Central memory CD8-positive, alpha-beta T cell (primary cell): Measurements from ENCODE around the gene ADAT1.

Source experiments
- ATAC-seq: fragments of 150-1000 bp; cut with Tn5 transposase; replicated peaks from 2 replicates; pipeline ENCODE4 v1.10.0; 2022; ENCODE audit warnings: mild to moderate bottlenecking, moderate FRiP score, moderate number of reproducible peaks; ENCODE audit not compliant: poor library complexity, severe bottlenecking; ENCODE audit errors: extremely low read depth
- DNase-seq, 2 donors: peaks; one replicate each; pipeline ENCODE4 v3.0.0; 2021; ENCODE audit warnings: low spot score in 2 of 2
- H3K27ac Mint-ChIP-seq: one replicate; pipeline ENCODE4 v1.8.0; 2022; ENCODE audit warnings: low read depth, mild to moderate bottlenecking, moderate library complexity, mixed read lengths
- H3K27me3 Mint-ChIP-seq: one replicate; pipeline ENCODE4 v1.8.0; 2022; ENCODE audit warnings: mixed read lengths
- H3K36me3 Mint-ChIP-seq: one replicate; pipeline ENCODE4 v1.8.0; 2022; ENCODE audit warnings: mild to moderate bottlenecking, moderate library complexity, mixed read lengths; ENCODE audit not compliant: insufficient read depth
- H3K4me1 Mint-ChIP-seq: one replicate; pipeline ENCODE4 v1.8.0; 2022; ENCODE audit warnings: mixed read lengths
- H3K4me3 Mint-ChIP-seq: one replicate; pipeline ENCODE4 v1.8.0; 2022; ENCODE audit warnings: mild to moderate bottlenecking, moderate library complexity, mixed read lengths
- H3K9me3 Mint-ChIP-seq: one replicate; pipeline ENCODE4 v1.8.0; 2022; ENCODE audit warnings: mixed read lengths

The ADAT1 gene

GRCh38 chr16:75622761-75623605, at the start of gene ADAT1:
ADAT1 (minus strand) TSS chr16:75623281; CDS start chr16:75620799, 2,482 bp downstream.
- Mint-ChIP-seq H3K9me3 (no peaks in the 10 kb centered on the region), H3K36me3 (peaks cover 53% of the 10 kb centered on the region), H3K4me3 (peak within 1 kb of the TSS; percentile 91), H3K27ac (peak within 1 kb of the TSS; percentile 97), H3K4me1 (peaks cover 59% of the 10 kb centered on the region), H3K27me3 (no peaks in the 10 kb centered on the region)
- ATAC-seq (peak; percentile 75), DNase-seq (peak; percentile 94 to 97)

- no peak overlapping the region for H3K27ac Mint-ChIP-seq
- peaks cover 4% of the 10 kb centered on the region for H3K36me3 Mint-ChIP-seq
- no peak overlapping the region for H3K4me3 Mint-ChIP-seq
- ATAC-seq (no peak), DNase-seq (no peak)
- H3K9me3 Mint-ChIP-seq: no peaks in the 10 kb centered on the region
- no peaks in the 10 kb centered on the region for H3K27me3 Mint-ChIP-seq
- H3K4me1 Mint-ChIP-seq: no peaks in the 10 kb centered on the region
Observed at GRCh38 chr16:75667503-75667902, 44.4 kb upstream of the ADAT1 start.

DNA sequence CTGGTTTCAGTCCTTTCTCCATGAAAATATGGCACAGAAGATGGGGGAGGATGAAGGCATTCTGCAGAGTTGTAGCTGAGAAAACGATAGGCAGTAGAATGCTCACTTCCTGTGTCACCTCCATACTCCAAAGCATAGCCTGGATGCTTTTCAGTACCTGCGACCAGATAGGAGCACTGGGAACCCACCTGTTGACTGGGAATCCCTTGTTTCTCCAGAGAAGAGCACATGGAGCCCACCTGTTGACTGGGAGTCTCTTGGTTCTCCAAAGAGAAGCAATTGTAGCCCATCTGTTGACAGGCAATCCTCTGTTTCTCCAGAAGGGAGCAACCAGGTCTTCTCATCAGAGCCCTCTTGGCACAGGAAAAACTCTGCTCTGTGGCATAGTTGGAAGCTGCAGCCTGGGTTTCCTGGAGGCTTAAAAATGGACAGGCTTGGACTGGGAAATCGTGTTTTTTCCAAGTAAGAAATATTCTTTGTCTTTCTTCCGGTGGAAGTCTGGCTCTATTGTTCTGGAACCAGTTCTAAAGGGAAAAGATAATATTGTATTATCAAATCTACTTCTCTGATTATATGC, 37.7 kb upstream of the ADAT1 start:
- no peak for ATAC-seq
- H3K4me3 Mint-ChIP-seq: no peak overlapping the region
- no peaks in the 10 kb centered on the region for H3K9me3 Mint-ChIP-seq
- peaks cover 34% of the 10 kb centered on the region for H3K4me1 Mint-ChIP-seq
- H3K36me3 Mint-ChIP-seq: peaks cover 40% of the 10 kb centered on the region
- no peak for DNase-seq
- no peaks in the 10 kb centered on the region for H3K27me3 Mint-ChIP-seq
- no peak overlapping the region for H3K27ac Mint-ChIP-seq

DNA sequence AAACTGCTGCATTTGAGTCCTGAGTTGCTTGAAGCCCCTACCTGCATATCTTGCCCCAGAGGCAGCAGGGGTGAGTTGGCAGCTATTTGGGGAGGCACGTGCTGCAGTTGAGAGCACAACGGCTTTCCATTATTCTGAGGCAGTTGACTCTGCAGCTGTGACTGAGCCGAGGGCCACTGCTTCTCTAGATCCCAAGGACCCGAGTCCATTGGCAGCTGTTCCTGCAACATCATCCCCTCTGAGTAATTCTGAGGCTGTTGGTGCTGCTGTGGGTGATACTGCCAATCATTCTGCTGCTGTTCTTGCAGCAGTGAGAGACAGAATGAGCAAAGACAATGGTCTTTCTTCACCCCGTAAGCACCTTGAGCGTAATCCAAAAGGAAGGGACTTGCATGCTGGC, 37.2 kb upstream of the ADAT1 start:
- Mint-ChIP-seq H3K4me3 (no peak overlapping the region), H3K9me3 (no peaks in the 10 kb centered on the region), H3K4me1 (peaks cover 37% of the 10 kb centered on the region), H3K27ac (peak overlapping the region; percentile 44), H3K27me3 (no peaks in the 10 kb centered on the region), H3K36me3 (peaks cover 45% of the 10 kb centered on the region)
- DNase-seq: no peak
- no peak for ATAC-seq

DNA sequence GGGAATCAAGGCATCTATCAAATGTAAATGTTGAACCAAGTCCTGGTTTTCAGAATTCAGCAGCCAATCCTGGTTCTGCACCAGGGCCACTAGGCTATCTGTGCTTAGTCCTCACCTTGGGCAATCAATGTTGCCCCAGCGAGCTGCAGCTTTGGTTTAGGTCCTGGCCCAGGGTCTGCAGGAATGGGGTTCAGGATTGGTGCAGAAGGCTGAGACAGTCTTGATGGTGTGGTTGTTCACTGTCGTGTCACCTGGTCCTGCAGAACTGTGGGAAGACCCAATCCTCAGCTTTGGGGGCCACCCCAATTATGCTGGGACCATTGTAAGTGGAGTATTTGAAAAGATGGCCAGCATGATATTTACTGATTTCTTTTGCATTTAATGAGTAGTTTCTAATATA, 35.1 kb upstream of the ADAT1 start:
- H3K4me1 Mint-ChIP-seq: peaks cover 50% of the 10 kb centered on the region
- H3K27ac Mint-ChIP-seq: no peak overlapping the region

DNA sequence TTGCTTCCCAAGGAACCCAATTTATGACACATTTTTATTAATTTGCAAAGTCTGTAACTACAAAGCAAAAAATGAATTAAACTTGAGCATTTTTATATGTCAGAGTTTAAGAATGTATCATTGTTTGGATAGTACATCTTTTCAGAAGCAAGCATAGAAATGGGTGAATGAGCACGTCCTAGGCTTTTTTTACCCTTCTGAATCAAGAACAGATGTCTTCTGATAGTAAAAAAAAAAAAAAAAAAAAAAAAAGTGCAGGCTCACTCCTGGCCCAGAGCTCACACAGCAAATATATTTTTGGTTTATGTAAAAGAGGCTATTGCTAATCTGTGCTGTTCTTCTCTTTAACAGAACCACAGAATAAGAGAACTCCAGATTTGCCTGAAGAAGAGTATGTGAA, 30.8 kb upstream of the ADAT1 start:
- H3K27me3 Mint-ChIP-seq: no peaks in the 10 kb centered on the region
- DNase-seq: no peak

More for the DNA sequence above, 35.1 kb upstream of the ADAT1 start:
- Mint-ChIP-seq H3K4me3 (no peak overlapping the region), H3K9me3 (no peaks in the 10 kb centered on the region), H3K36me3 (peaks cover 64% of the 10 kb centered on the region), H3K27me3 (no peaks in the 10 kb centered on the region)
- ATAC-seq: no peak
- DNase-seq: no peak

DNA sequence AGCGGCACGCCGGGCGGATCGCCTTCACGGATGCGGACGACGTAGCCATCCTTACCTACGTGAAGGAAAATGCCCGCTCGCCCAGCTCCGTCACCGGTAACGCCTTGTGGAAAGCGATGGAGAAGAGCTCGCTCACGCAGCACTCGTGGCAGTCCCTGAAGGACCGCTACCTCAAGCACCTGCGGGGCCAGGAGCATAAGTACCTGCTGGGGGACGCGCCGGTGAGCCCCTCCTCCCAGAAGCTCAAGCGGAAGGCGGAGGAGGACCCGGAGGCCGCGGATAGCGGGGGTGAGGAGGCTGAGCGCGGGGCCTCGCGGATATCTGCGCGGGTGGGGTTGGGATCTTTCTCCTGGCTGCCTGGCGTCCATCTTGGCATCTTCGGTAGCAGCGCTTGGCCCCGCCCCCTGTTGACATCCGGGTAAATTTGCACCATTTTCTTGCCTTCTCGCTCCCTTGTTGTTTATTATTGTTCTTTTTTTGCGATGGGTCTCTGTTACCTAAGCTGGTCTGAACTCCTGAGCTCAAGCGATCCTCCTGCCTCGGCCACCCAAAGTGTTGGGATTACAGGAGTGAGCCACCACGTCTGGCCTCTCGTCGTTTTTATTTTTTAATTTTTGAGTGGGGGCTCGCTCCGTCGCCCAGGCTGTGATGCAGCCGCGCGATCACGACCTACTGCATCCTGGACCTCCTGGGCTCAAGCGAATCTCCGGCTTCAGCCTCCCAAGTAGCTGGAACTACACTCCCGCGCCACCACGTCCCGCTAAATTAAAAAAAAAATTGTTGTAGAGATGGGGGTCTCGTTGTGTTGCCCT, 25.4 kb upstream of the ADAT1 start:
- no peaks in the 10 kb centered on the region for H3K9me3 Mint-ChIP-seq
- H3K4me3 Mint-ChIP-seq: peak overlapping the region; percentile 81
- ATAC-seq (peak; percentile 51), DNase-seq (peak; percentile 79 to 83)
- H3K36me3 Mint-ChIP-seq: peaks cover 53% of the 10 kb centered on the region
- H3K27me3 Mint-ChIP-seq: no peaks in the 10 kb centered on the region
- peak overlapping the region; percentile 99 for H3K27ac Mint-ChIP-seq
- peaks cover 60% of the 10 kb centered on the region for H3K4me1 Mint-ChIP-seq

More for the DNA sequence above, 30.8 kb upstream of the ADAT1 start:
- H3K9me3 Mint-ChIP-seq: no peaks in the 10 kb centered on the region
- H3K36me3 Mint-ChIP-seq: peaks cover 74% of the 10 kb centered on the region
- peak overlapping the region; percentile 81 for H3K4me3 Mint-ChIP-seq
- H3K27ac Mint-ChIP-seq: peak overlapping the region; percentile 86
- peaks cover 73% of the 10 kb centered on the region for H3K4me1 Mint-ChIP-seq
- no peak for ATAC-seq

DNA sequence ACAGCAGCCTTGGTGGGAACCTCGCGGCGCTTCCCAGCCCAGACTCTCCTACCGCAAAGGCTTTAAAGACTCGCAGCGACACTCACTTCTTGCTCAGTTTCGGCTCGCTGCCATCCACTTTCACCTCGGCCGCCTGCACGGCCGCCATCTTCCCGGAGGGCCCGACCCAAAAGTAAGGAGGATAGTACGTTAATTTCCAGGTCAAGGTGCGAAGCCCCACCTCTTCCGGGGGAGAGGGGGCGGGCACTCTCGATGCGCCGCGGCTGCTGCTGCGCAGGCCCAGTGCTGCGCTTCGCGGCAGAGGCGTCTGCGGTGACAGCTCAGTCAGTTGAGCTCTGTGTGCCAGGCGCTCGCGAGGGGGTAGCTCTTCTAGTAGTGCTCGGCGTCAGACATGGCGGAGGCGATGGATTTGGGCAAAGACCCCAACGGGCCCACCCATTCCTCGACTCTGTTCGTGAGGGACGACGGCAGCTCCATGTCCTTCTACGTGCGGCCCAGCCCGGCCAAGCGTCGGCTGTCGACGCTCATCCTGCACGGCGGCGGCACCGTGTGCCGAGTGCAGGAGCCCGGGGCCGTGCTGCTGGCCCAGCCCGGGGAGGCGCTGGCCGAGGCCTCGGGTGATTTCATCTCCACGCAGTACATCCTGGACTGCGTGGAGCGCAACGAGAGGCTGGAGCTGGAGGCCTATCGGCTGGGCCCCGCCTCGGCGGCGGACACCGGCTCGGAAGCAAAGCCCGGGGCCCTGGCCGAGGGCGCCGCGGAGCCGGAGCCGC, 24.6 kb upstream of the ADAT1 start, which contains the start of the genes KARS1 and TERF2IP:
KARS1 (minus strand) TSS at position 174 of the 773 bp plus-strand sequence; CDS start at position 148, 26 bp downstream.
TERF2IP (plus strand) TSS at position 282 of the 773 bp plus-strand sequence; CDS start at position 392, 110 bp downstream.
- H3K4me1 Mint-ChIP-seq: peaks cover 52% of the 10 kb centered on the region
- H3K27me3 Mint-ChIP-seq: no peaks in the 10 kb centered on the region
- H3K36me3 Mint-ChIP-seq: peaks cover 53% of the 10 kb centered on the region
- peak within 1 kb of the TSS; percentile 81 for H3K4me3 Mint-ChIP-seq
- H3K9me3 Mint-ChIP-seq: no peaks in the 10 kb centered on the region
- DNase-seq: peak; percentile 93 to 95
- peak within 1 kb of the TSS; percentile 99 for H3K27ac Mint-ChIP-seq
- ATAC-seq: peak; percentile 83

- peaks cover 47% of the 10 kb centered on the region for H3K4me1 Mint-ChIP-seq
- no peak for DNase-seq
- no peaks in the 10 kb centered on the region for H3K27me3 Mint-ChIP-seq
- H3K9me3 Mint-ChIP-seq: no peaks in the 10 kb centered on the region
- H3K36me3 Mint-ChIP-seq: peaks cover 58% of the 10 kb centered on the region
- ATAC-seq: peak; percentile 2
- H3K27ac Mint-ChIP-seq: peak overlapping the region; percentile 99
- H3K4me3 Mint-ChIP-seq: peak overlapping the region; percentile 81
Observed at GRCh38 chr16:75647112-75647491, 24.0 kb upstream of the ADAT1 start.

DNA sequence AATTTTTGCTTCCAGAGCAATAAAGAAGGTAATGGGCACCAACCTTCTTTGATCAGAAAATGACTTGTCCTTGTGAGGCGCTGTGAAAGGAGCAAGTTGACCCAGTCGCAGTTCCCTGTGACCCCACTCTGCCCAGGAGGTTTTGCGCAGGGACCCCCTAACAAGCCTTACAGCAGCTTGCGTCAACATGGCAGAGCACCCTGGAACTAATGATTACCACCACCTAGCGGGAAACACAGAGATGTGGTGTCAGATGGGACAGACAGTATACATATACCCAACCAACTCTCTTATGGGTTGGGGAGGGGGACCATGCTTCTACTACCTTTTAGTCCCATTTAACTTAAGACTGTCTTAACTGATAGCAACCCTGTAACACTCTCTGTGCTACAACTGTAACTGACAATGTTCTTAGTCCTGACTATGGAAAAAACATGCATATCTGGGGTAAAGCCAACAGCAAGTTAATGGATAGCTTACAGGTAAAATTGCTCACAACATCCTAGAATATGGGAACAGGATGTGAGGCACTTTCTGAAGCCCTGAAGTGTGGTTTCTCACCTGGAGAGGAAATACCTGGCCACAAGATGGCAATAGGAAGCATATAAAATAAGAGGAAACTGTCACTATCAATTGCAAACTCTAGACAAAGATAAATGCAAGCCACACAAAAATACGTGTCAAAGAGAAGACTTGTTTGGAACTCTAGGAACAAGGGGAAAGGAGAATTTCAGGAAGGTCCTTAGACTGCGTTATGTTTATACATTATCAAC, 21.3 kb upstream of the ADAT1 start:
- peak overlapping the region; percentile 66 for H3K4me3 Mint-ChIP-seq
- H3K36me3 Mint-ChIP-seq: peaks cover 69% of the 10 kb centered on the region
- no peaks in the 10 kb centered on the region for H3K9me3 Mint-ChIP-seq
- ATAC-seq (no peak), DNase-seq (no peak)
- peaks cover 30% of the 10 kb centered on the region for H3K4me1 Mint-ChIP-seq
- H3K27ac Mint-ChIP-seq: peak overlapping the region; percentile 80
- no peaks in the 10 kb centered on the region for H3K27me3 Mint-ChIP-seq

- no peak for ATAC-seq
- no peak overlapping the region for H3K27ac Mint-ChIP-seq
Observed at GRCh38 chr16:75640598-75640997, 17.5 kb upstream of the ADAT1 start.

More at GRCh38 chr16:75640598-75640997, 17.5 kb upstream of the ADAT1 start:
- Mint-ChIP-seq H3K36me3 (peaks cover 80% of the 10 kb centered on the region), H3K27me3 (no peaks in the 10 kb centered on the region), H3K9me3 (no peaks in the 10 kb centered on the region), H3K4me1 (peaks cover 28% of the 10 kb centered on the region), H3K4me3 (no peak overlapping the region)
- no peak for DNase-seq
